Activated CD8-positive, alpha-beta memory T cell treated with anti-CD3 and anti-CD28 coated beads for 48 hours (primary cell): ENCODE data around the gene BLOC1S5.
"Not testable (repeated sequence)": the region's sequence is repeated elsewhere in the genome, so short reads cannot be mapped to it uniquely, and the experiment has no call there.

ENCODE experiments used
- DNase-seq, 3 experiments: peaks; one replicate each; pipeline ENCODE4 v3.0.0-alpha.2; 2020; ENCODE audit warnings: low read depth in 2 of 3, low spot score in 2 of 3

Gene BLOC1S5

DNA sequence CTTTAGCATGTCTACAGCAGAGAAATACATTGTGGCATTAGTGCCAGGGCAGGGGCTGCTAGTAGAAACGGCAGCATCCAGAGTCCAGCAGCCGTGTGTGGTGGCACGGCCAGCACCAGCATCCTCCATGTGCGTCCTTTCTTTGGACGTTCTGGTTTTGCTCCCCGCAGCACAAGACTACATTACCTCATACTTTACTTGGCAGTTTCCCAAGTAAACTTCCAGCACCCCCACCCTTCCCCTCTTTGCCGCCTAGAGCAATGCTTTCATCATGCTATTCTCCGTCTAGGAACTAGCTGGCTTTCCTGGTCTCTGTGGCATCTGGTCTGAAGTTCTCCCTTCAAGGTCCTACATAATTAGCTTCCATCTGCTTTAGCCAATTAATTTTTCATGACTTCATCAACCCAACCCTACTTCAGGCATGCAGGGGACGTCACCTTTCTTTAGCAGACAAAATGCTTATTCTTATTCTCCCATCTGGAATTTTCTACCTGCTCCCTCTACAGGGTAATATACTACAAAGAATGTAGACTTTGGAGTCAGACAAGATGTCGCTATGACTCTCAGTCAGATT lies 67.6 kb downstream of the BLOC1S5 start:
- DNase-seq, result no peak

DNA sequence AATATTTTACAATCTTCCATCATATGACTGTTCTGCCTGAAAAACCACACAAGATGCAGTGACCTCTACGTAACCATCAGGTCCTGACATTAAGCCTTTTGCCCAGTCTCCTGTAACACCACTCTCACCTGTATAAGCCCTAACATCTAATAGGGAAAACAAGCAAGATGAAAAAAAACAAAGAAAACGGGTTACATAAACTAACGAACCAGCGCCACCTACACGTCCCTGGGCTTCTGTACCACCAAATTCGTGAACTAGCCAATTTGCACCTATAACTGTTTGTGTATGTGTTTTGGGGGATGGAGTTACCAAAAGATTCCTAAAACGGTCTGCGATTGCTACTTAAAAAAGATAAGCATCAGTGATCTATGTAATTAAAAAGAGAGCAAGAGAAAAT lies 70.2 kb downstream of the BLOC1S5 start:
- no peak for DNase-seq

DNA sequence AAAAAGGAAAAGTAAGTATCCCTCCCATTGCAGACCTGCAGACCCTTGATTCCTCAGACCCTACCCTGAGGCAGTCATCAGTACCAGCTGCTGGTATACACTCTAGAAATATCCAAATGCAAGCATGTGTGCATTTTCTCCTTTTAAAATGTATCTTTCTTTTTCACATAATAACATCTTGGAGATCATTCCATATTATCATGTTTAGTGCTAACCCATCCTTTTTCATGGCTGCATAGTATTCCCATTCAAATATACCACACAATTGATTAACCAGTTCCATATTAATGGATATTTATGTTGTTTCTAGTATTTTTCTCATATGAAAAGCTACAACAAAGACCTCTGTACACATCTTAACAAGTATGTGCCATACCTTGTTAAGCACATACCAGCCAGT lies 70.8 kb downstream of the BLOC1S5 start:
- no peak for DNase-seq

DNA sequence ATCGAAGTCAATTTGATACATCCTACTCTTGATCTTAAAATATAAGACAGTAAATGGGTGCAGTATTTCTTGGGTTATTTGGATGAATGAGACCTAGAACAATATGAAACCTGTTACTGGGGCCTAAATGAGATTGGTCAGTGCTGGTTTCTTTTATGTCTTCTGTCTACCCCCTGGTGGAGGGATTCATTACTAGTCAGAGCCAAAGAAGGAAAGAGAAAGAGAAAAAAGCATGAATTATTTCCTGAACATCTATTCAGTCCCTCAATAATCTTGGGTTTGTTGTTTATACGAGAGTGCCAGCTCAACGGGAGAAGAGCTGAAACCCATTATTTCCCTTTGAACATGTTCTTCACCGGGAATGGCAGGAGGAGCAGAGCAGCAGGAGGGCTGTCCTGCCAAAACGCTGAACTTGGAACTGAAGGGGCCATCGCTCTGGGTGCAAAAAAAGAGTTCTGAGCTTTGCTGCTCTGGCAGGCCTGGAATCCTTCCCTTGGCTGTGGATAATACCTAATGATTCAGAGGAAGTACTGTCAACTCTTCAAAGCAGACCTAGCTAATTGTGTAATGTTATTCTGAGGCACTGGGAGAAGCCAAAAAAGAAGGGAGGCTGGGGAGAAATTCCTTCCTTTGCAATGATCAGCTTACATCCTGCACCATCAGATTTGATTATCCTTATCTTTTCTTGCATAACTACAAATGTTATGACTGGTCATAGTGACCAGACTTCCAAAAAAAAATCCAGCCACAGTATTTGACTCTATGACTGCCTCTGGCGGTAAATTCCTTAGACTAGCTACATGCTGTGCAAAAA lies 72.0 kb downstream of the BLOC1S5 start:
- DNase-seq, result no peak

DNA sequence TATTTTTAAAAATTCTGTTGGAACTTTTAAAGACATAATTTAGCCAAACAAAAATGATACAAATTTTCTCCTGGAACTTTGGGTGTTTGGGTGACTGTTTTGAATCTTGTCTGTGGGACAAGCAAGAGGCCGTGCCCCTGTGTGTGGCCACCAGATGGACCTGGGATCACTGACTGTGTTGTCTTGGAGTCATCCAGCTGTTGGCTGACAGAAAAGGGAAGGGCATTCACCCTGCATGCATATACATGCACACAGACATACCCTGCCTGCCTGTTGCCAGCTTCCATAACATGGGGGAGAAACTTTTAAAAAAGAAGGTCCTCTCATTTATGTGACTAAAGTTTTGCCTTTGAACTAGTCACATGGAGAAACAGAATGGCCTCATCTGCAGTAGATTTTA lies 72.7 kb downstream of the BLOC1S5 start:
- no peak for DNase-seq

DNA sequence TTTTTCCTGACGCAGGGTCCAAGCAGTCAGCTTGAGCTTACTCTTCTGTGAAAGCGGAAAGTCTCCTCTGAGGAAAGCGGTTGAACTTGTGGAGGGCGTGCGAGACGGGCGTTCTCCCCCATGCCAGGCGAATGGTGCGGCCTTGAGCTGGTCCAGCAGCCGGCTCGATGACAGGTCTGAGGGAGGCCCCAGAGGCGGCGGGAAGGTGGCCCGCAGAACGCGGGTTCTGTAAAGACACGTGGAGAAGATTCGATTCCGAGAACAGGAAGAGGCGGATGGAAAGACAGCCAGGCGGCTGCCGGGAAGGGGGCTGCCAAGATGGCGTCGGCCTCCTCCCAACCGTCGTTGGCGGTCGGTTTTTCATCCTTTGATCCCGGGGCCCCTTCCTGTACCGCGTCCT lies 78.0 kb downstream of the BLOC1S5 start:
- DNase-seq, result no peak

DNA sequence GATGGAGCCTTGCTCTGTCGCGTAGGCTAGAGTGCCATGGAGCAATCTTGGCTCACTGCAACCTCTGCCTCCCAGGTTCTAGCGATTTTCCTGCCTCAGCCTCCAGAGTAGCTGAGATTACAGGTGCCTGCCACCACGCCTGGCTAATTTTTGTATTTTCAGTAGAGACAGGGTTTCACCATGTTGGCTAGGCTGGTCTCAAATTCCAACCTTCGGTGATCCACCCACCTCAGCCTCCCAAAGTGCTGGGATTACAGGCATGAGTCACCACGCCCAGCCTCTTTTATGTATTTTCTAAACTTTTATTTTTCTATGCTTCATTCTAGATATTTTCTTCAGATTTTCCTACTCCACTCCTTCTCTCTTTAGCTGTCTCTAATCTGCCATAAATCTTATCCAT lies 80.2 kb downstream of the BLOC1S5 start:
- DNase-seq, result not testable (repeated sequence)

DNA sequence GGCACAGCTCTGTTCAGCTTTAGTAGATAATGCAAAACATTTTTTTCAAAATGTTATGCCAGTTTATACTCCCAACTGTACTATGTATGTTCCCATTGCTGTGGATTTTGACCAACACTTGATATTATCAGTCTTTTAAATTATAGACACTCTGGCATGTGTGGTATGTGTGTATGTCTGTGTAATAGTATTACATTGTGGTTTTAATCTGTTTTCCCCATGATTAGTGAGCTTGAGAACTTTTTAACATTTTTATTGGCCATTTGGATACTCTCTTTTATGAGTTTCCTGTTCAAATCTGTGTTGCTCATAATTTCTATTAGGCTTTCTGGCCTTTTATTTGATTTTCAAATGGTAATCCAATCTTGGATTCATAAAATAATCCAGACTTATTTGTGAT lies 84.4 kb downstream of the BLOC1S5 start:
- DNase-seq, result no peak

DNA sequence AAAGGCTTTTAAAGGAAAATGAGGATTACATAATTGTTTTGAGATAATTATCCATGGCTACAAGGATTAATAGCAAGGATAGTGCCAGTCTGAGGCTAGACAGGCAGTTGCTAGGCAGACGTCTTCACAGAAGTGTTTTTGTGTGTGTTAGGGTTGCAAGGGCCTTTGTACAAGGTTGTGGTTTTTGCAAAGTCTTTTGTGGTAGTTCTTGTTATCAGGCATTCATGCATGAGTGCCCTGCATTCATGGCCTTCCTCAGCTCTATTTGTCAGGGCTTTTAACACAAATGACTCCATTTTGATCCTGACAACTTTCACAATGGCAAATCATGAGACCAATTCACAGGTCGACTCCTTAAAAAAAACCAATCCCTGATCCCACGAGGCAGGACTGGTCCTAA lies 85.5 kb downstream of the BLOC1S5 start:
- DNase-seq, result no peak

DNA sequence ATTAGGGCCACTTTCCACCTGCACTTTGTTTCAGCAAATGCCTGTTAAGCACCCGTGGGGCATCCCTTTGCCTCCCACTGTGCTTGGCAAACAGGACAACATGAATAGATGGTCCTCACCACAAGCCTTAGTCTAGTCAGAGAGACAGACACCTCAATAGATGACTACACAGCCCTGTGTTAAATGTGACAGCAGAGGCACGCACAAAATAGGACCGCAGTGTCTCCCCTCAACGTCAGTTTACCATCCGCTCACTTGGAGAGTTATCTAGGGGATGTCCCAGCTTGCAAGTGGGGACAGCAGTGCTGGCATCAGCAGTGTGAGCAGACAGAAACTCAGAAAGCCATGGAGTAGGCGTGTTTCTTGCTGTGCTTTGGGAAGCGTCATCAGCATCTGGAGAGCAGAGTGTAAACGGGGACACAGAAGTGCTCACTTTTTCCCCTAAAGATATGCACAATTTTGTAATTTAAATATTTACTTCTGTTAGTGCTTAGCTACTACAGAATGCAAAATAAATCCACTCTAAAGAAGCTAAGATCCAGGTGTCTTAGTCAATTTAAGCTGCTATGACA lies 87.6 kb downstream of the BLOC1S5 start:
- no peak for DNase-seq

DNA sequence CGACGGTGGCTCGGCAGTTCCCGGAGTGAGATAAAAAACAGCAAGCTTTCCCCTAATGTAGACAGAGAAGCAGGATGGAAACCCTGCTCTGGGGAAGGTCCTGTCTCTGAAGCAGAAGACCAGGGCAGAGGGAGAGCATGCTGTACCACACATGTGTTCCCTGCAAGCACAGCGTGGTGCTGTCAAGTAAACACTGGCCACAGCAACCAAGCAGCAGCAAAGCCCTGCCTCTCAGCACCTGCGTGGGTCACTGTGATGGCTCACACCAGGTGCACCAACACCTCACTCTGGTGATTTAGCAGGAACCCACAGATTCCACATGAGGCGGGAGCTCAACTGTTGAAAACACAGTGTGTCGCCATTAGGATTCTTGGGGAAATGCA lies 88.4 kb downstream of the BLOC1S5 start:
- DNase-seq, result no peak

DNA sequence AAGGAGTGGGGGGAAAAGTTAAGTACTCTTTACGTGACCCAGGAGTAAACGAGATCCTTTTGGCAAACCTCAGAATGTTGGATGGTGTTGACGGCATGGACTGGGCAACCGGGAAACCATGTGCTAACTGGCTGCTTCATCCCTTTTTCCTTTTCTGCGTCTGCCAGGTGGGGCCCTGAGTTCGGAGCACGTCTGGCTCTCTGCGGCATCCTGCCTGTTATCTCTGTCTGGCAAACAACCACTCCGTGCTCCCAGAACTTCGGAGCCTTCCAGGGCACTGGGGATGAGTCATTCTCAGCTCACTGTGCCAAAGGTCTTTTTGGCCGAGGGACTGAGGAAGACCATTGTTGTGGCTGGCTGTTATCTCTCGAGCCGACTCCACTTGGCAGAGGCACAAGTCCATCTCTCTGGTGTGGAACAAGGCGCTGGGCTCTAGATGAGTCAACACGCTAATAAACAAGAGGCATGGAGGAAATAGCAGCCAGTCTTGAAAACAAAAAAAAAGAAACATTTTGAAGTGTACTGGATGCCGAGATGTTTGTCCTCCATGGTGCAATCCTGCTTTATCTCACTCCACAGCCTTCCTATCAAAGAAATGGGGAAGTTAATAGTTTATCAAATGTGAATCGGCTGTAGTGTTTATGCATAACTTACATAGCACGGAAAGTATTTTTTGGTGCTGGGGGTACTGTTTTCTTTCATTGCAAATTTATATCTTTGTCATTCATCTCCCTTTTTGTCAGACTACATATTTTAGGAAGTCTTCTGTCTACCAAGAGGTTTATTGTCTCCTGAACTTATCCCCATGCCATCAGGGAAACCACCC lies 89.0 kb downstream of the BLOC1S5 start:
- no peak for DNase-seq

DNA sequence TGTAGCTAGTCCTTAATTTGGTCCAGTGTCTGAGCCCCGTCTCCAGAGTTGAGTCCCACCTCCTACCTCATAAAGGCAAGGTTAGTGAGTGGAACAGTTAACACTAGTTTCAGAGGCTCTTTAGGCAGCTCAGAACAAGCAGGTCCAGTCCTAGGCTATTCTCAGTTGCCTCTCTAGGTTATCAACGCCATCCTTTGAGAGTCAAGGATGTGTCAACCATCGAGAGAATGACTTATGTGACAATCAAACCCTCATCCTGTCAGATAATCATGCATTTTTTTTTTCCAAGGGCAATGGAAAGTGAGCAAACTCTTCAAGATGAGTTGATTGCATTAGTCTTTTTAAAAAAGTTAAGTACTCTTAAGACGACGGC lies 89.6 kb downstream of the BLOC1S5 start:
- DNase-seq, result no peak

DNA sequence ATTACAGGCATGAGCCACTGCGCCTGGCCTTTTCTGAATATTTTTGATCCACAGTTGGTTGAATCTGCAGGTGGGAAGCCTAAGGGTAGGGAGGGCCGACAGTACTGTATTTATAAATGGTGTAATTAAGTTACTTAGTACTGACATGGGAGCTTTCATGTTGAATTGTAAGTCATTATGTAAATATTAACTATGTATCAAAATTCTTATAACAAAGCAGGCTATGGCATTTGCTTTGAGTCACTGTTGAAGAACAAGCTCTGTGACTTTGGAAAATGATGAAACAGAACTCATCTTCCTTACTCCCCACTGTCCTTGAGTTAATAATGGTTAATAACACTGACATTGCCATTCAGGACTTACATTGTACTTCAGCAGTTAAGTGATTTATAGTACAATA lies 90.6 kb downstream of the BLOC1S5 start:
- DNase-seq, result no peak

DNA sequence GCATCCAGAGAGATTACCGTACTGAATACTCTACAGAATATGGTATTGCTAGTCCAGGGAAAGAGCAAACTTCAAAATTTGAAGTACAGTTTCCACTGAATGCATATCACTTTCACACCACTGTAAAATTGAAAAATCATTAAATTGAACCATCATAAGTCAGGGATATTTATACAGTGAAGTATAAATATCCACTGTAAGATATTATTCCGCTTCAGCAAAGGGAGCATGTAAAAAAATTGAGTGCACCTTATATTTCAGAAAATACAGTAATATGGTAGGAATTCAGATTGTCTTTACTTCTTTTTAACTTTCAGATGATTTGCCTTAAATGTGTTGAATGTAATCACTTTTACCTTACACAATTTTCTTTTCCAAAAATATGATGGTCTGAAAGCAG lies 92.7 kb downstream of the BLOC1S5 start:
- DNase-seq, result no peak

DNA sequence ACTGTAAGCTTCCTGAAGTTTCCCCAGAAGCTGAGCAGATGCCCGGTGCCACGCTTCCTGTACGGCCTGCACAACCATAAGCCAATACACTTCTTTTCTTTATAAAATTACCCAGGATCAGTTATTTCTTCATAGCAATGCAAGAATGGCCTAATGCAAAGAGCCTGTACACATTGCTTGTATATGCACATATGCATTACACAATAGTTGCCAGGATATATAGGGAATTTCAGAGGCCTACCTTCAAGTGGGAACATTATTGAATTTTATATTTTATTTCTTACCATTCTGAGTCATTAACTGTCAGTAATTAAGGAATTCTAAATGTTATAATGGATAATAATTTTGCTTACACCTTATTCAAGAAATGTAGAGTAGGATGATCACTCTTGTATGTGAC lies 93.6 kb downstream of the BLOC1S5 start:
- no peak for DNase-seq
